ENCODE measurements around the gene TOP3A.

GRCh38 chr17:18256776-18257175, 58.0 kb downstream of the TOP3A start:
- TF ChIP-seq CTCF (conservative IDR thresholded peaks at IDR 0.05; ENCODE audit: low read depth in 2 of 2) (no peak), POLR2AphosphoS5 (IDR thresholded peaks at IDR 0.05; ENCODE audit: low read depth) (no peak), REST (IDR thresholded peaks at IDR 0.05; ENCODE audit: unreplicated experiment) (no peak), EZH2 (IDR thresholded peaks at IDR 0.05; ENCODE audit: low read depth, unreplicated experiment) (no peak), EZH2phosphoT487 (IDR thresholded peaks at IDR 0.05; ENCODE audit: unreplicated experiment) (no peak), NANOG (IDR thresholded peaks at IDR 0.05; ENCODE audit: borderline replicate concordance) (no peak), ZNF331 (CRISPR knock-in tag; IDR thresholded peaks at IDR 0.05; ENCODE audit: low read depth) (no peak), STAT1 (IDR thresholded peaks at IDR 0.05; ENCODE audit: unreplicated experiment) (no peak)

Data from GM23338 (cell line).